ENCODE measurements around the gene NPTN.
"Not testable (repeated sequence)": the region's sequence is repeated elsewhere in the genome, so short reads cannot be mapped to it uniquely, and the experiment has no call there.

The NPTN gene

GRCh38 chr15:73583544-73583943, 49.6 kb downstream of the NPTN start:
- H3K4me3 ChIP-seq (ENCODE audit: low read length), result no peak overlapping the region
- 99% methylated on average over 3 of the region's 3 CpGs for WGBS
- H3K36me3 ChIP-seq (ENCODE audit: insufficient read depth, low read length), result peaks cover 83% of the 10 kb centered on the region
- H3K9ac ChIP-seq (ENCODE audit: low read depth, low read length), result no peak overlapping the region
- no peaks in the 10 kb centered on the region for H3K9me3 ChIP-seq (ENCODE audit: insufficient read depth, low read depth, low read length)
- H3K27me3 ChIP-seq (ENCODE audit: insufficient read depth, low read length), result no peaks in the 10 kb centered on the region
- H3K4me1 ChIP-seq (ENCODE audit: insufficient read depth, low read length), result no peaks in the 10 kb centered on the region
- H3K27ac ChIP-seq (ENCODE audit: low read depth, low read length), result no peak overlapping the region

DNA sequence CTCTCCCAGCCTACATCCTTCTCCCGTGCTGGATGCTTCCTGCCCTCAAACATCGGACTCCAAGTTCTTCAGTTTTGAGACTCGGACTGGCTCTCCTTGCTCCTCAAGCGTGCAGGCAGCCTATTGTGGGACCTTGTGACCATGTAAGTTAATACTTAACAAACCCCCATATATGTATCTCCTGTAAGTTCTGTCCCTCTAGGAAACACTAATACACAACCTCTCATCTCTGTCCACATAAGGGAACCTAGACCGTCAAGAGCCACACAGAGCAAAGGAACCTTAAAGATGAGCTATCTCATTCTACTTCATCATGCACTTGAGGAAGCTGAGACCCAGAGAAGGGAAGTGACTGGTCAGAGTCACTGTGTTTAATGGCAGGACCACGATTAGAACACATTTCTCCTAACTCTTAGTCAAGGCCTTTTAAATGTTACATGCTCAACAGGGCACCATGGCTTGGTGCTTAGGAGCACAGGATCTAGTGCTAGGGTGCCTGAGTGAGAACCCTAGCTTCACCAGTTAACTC, 50.3 kb downstream of the NPTN start:
- Histone ChIP-seq H3K27ac (ENCODE audit: low read depth, low read length) (no peak overlapping the region), H3K9ac (ENCODE audit: low read depth, low read length) (no peak overlapping the region), H3K4me1 (ENCODE audit: insufficient read depth, low read length) (no peaks in the 10 kb centered on the region), H3K27me3 (ENCODE audit: insufficient read depth, low read length) (no peaks in the 10 kb centered on the region), H3K36me3 (ENCODE audit: insufficient read depth, low read length) (peaks cover 80% of the 10 kb centered on the region), H3K9me3 (ENCODE audit: insufficient read depth, low read depth, low read length) (no peaks in the 10 kb centered on the region), H3K4me3 (ENCODE audit: low read length) (no peak overlapping the region)
- WGBS, result 95% methylated on average over 6 of the region's 6 CpGs

- WGBS, result 89% methylated on average over 2 of the region's 2 CpGs
- no peaks in the 10 kb centered on the region for H3K4me1 ChIP-seq (ENCODE audit: insufficient read depth, low read length)
Observed at GRCh38 chr15:73578026-73578425, 55.2 kb downstream of the NPTN start.

GRCh38 chr15:73577593-73577992, 55.6 kb downstream of the NPTN start:
- peaks cover 64% of the 10 kb centered on the region for H3K36me3 ChIP-seq (ENCODE audit: insufficient read depth, low read length)
- H3K9ac ChIP-seq (ENCODE audit: low read depth, low read length); H3K27ac ChIP-seq (ENCODE audit: low read depth, low read length); H3K9me3 ChIP-seq (ENCODE audit: insufficient read depth, low read depth, low read length); H3K4me3 ChIP-seq (ENCODE audit: low read length); H3K27me3 ChIP-seq (ENCODE audit: insufficient read depth, low read length); H3K4me1 ChIP-seq (ENCODE audit: insufficient read depth, low read length): not testable (repeated sequence)

More at GRCh38 chr15:73578026-73578425, 55.2 kb downstream of the NPTN start:
- no peaks in the 10 kb centered on the region for H3K9me3 ChIP-seq (ENCODE audit: insufficient read depth, low read depth, low read length)
- no peaks in the 10 kb centered on the region for H3K27me3 ChIP-seq (ENCODE audit: insufficient read depth, low read length)
- H3K9ac ChIP-seq (ENCODE audit: low read depth, low read length), result no peak overlapping the region
- H3K4me3 ChIP-seq (ENCODE audit: low read length), result no peak overlapping the region
- peaks cover 64% of the 10 kb centered on the region for H3K36me3 ChIP-seq (ENCODE audit: insufficient read depth, low read length)
- no peak overlapping the region for H3K27ac ChIP-seq (ENCODE audit: low read depth, low read length)

GRCh38 chr15:73575636-73576247, 57.4 kb downstream of the NPTN start:
- peaks cover 67% of the 10 kb centered on the region for H3K36me3 ChIP-seq (ENCODE audit: insufficient read depth, low read length)
- H3K9me3 ChIP-seq (ENCODE audit: insufficient read depth, low read depth, low read length), result no peaks in the 10 kb centered on the region
- no peaks in the 10 kb centered on the region for H3K27me3 ChIP-seq (ENCODE audit: insufficient read depth, low read length)
- no peak overlapping the region for H3K4me3 ChIP-seq (ENCODE audit: low read length)
- H3K9ac ChIP-seq (ENCODE audit: low read depth, low read length), result no peak overlapping the region
- no peak overlapping the region for H3K27ac ChIP-seq (ENCODE audit: low read depth, low read length)
- WGBS, result 95% methylated on average over 3 of the region's 3 CpGs
- H3K4me1 ChIP-seq (ENCODE audit: insufficient read depth, low read length), result no peaks in the 10 kb centered on the region

GRCh38 chr15:73573572-73573971, 59.6 kb downstream of the NPTN start:
- 96% methylated on average over 9 of the region's 9 CpGs for WGBS
- no peaks in the 10 kb centered on the region for H3K27me3 ChIP-seq (ENCODE audit: insufficient read depth, low read length)
- no peak overlapping the region for H3K27ac ChIP-seq (ENCODE audit: low read depth, low read length)
- peaks cover 76% of the 10 kb centered on the region for H3K36me3 ChIP-seq (ENCODE audit: insufficient read depth, low read length)
- no peaks in the 10 kb centered on the region for H3K4me1 ChIP-seq (ENCODE audit: insufficient read depth, low read length)
- no peak overlapping the region for H3K4me3 ChIP-seq (ENCODE audit: low read length)
- no peak overlapping the region for H3K9ac ChIP-seq (ENCODE audit: low read depth, low read length)
- no peaks in the 10 kb centered on the region for H3K9me3 ChIP-seq (ENCODE audit: insufficient read depth, low read depth, low read length)

GRCh38 chr15:73573037-73573436, 60.2 kb downstream of the NPTN start:
- H3K27me3 ChIP-seq (ENCODE audit: insufficient read depth, low read length), result no peaks in the 10 kb centered on the region
- 92% methylated on average over 1 of the region's 1 CpG for WGBS
- H3K36me3 ChIP-seq (ENCODE audit: insufficient read depth, low read length), result peaks cover 81% of the 10 kb centered on the region

GRCh38 chr15:73572296-73572695, 60.9 kb downstream of the NPTN start:
- H3K4me1 ChIP-seq (ENCODE audit: insufficient read depth, low read length), result no peaks in the 10 kb centered on the region
- H3K9ac ChIP-seq (ENCODE audit: low read depth, low read length), result no peak overlapping the region
- H3K9me3 ChIP-seq (ENCODE audit: insufficient read depth, low read depth, low read length), result no peaks in the 10 kb centered on the region
- 74% methylated on average over 5 of the region's 5 CpGs for WGBS
- no peak overlapping the region for H3K27ac ChIP-seq (ENCODE audit: low read depth, low read length)
- no peaks in the 10 kb centered on the region for H3K27me3 ChIP-seq (ENCODE audit: insufficient read depth, low read length)
- peaks cover 88% of the 10 kb centered on the region for H3K36me3 ChIP-seq (ENCODE audit: insufficient read depth, low read length)
- H3K4me3 ChIP-seq (ENCODE audit: low read length), result no peak overlapping the region

More at GRCh38 chr15:73573037-73573436, 60.2 kb downstream of the NPTN start:
- H3K9ac ChIP-seq (ENCODE audit: low read depth, low read length), result no peak overlapping the region
- no peaks in the 10 kb centered on the region for H3K9me3 ChIP-seq (ENCODE audit: insufficient read depth, low read depth, low read length)
- H3K4me3 ChIP-seq (ENCODE audit: low read length), result no peak overlapping the region
- H3K4me1 ChIP-seq (ENCODE audit: insufficient read depth, low read length), result no peaks in the 10 kb centered on the region
- H3K27ac ChIP-seq (ENCODE audit: low read depth, low read length), result no peak overlapping the region

DNA sequence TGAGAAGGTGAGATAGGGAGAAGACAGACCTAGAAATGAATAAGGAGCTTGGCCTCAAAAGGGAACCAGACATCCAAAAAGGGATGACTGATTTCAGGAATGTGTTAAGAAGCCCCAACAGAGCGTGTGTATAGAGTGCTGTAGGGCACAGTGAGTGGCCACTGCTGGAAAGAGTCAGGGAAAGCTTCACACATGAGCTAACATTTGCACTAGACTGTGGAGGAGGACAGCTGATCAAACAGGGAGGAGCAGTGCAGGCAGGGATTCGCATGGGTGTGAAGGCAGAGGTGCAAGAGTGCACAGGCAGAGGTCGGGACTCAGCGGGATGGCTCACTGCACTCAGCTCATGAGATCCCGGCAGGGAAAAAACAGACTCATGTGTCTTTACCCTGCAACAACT, 61.8 kb downstream of the NPTN start:
- peaks cover 95% of the 10 kb centered on the region for H3K36me3 ChIP-seq (ENCODE audit: insufficient read depth, low read length)
- no peaks in the 10 kb centered on the region for H3K27me3 ChIP-seq (ENCODE audit: insufficient read depth, low read length)
- no peaks in the 10 kb centered on the region for H3K4me1 ChIP-seq (ENCODE audit: insufficient read depth, low read length)
- H3K9me3 ChIP-seq (ENCODE audit: insufficient read depth, low read depth, low read length), result no peaks in the 10 kb centered on the region
- WGBS, result 80% methylated on average over 5 of the region's 5 CpGs
- H3K4me3 ChIP-seq (ENCODE audit: low read length), result no peak overlapping the region
- no peak overlapping the region for H3K27ac ChIP-seq (ENCODE audit: low read depth, low read length)
- no peak overlapping the region for H3K9ac ChIP-seq (ENCODE audit: low read depth, low read length)

- Histone ChIP-seq H3K4me3 (ENCODE audit: low read length) (no peak overlapping the region), H3K27me3 (ENCODE audit: insufficient read depth, low read length) (no peaks in the 10 kb centered on the region), H3K36me3 (ENCODE audit: insufficient read depth, low read length) (peaks cover 95% of the 10 kb centered on the region), H3K27ac (ENCODE audit: low read depth, low read length) (no peak overlapping the region), H3K9me3 (ENCODE audit: insufficient read depth, low read depth, low read length) (no peaks in the 10 kb centered on the region), H3K4me1 (ENCODE audit: insufficient read depth, low read length) (no peaks in the 10 kb centered on the region), H3K9ac (ENCODE audit: low read depth, low read length) (no peak overlapping the region)
- 97% methylated on average over 7 of the region's 7 CpGs for WGBS
Observed at GRCh38 chr15:73570355-73571032, 62.7 kb downstream of the NPTN start.

DNA sequence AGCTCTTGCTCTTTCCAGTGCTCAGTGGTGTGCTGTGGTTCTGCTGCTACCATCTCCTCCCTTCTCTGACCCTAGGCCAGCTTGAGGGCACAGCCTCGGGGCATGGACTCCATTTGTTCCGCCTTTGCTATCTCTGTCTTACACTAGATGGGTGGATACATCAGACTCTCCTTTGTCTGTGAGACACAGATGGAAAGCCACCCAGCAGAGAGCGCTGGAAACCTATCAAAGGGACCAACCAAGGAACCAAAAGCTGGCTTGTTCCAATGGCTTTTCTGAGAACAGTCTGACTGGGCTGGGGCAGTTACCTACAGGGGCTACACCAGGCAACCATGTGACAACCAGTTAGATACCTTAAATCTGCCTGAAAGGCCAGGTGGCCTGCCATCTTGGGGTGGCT, 63.8 kb downstream of the NPTN start:
- no peak overlapping the region for H3K9ac ChIP-seq (ENCODE audit: low read depth, low read length)
- H3K4me1 ChIP-seq (ENCODE audit: insufficient read depth, low read length), result no peaks in the 10 kb centered on the region
- no peak overlapping the region for H3K4me3 ChIP-seq (ENCODE audit: low read length)
- H3K36me3 ChIP-seq (ENCODE audit: insufficient read depth, low read length), result peaks cover 88% of the 10 kb centered on the region
- no peaks in the 10 kb centered on the region for H3K27me3 ChIP-seq (ENCODE audit: insufficient read depth, low read length)
- no peak overlapping the region for H3K27ac ChIP-seq (ENCODE audit: low read depth, low read length)
- H3K9me3 ChIP-seq (ENCODE audit: insufficient read depth, low read depth, low read length), result no peaks in the 10 kb centered on the region
- 93% methylated on average over 3 of the region's 3 CpGs for WGBS

Measured in HUES64 (cell line).